AG20443 (cell line): ENCODE results near the gene LHCGR.
A peak's percentile ranks its signal among the peaks of the same experiment; 100 is the strongest.
"Not testable (repeated sequence)": the region's sequence is repeated elsewhere in the genome, so short reads cannot be mapped to it uniquely, and the experiment has no call there.

ENCODE experiments used
- DNase-seq: peaks from one replicate; pipeline ENCODE4 v3.0.0; 2012; ENCODE audit warnings: low spot score, mixed read lengths

LHCGR gene

GRCh38 chr2:48709096-48710034 lies 46.2 kb downstream of the LHCGR start:
- no peak for DNase-seq

GRCh38 chr2:48707466-48707865 lies 48.1 kb downstream of the LHCGR start:
- no peak for DNase-seq

GRCh38 chr2:48703621-48704020 lies 51.9 kb downstream of the LHCGR start:
- DNase-seq = not testable (repeated sequence)

- peak; percentile 49 for DNase-seq
Measured at GRCh38 chr2:48699348-48699930, 56.1 kb downstream of the LHCGR start.

- DNase-seq = no peak
Measured at GRCh38 chr2:48696881-48697280, 58.6 kb downstream of the LHCGR start.

GRCh38 chr2:48695991-48696390 lies 59.5 kb downstream of the LHCGR start:
- no peak for DNase-seq

GRCh38 chr2:48694149-48694548 lies 61.4 kb downstream of the LHCGR start:
- no peak for DNase-seq

- no peak for DNase-seq
Measured at GRCh38 chr2:48693645-48694044, 61.9 kb downstream of the LHCGR start.

GRCh38 chr2:48693066-48693465 lies 62.5 kb downstream of the LHCGR start:
- no peak for DNase-seq

- DNase-seq = no peak
Measured at GRCh38 chr2:48691935-48692691, 63.4 kb downstream of the LHCGR start.

- no peak for DNase-seq
Measured at GRCh38 chr2:48685126-48685525, 70.4 kb downstream of the LHCGR start.

- DNase-seq = no peak
Measured at GRCh38 chr2:48677450-48677849, 78.1 kb downstream of the LHCGR start.

- no peak for DNase-seq
Measured at GRCh38 chr2:48674933-48675332, 80.6 kb downstream of the LHCGR start.

- DNase-seq = no peak
Measured at GRCh38 chr2:48673581-48673980, 81.9 kb downstream of the LHCGR start.

- DNase-seq = no peak
Measured at GRCh38 chr2:48668992-48669391, 86.5 kb downstream of the LHCGR start.

GRCh38 chr2:48651158-48651790 lies 104.2 kb downstream of the LHCGR start:
- DNase-seq = peak; percentile 33

GRCh38 chr2:48638261-48638660 lies 117.3 kb downstream of the LHCGR start:
- no peak for DNase-seq
